Choroid plexus epithelial cell (primary cell): ENCODE data around the gene CCL21.

Source experiments
- DNase-seq: peaks from one replicate; pipeline ENCODE4 v3.0.0-alpha.2; 2010; ENCODE audit warnings: low read depth
- H3K4me3 ChIP-seq: 2 replicates; pipeline ENCODE4 v1.5.1; 2011; ENCODE audit warnings: low read depth, mild to moderate bottlenecking, control low read depth, low read length, moderate library complexity
- CTCF ChIP-seq: conservative IDR thresholded peaks from 2 replicates; pipeline ENCODE4 v1.5.1; 2011; ENCODE audit warnings: low read depth, mild to moderate bottlenecking, control low read depth, inconsistent platforms, low read length, moderate library complexity

CCL21 gene

GRCh38 chr9:34662526-34663302 is 47.2 kb downstream of the CCL21 start, which contains the start of gene CCL27:
Gene CCL27, minus strand, starts transcription at chr9:34662657. Its CDS starts 24 bp downstream, at chr9:34662633.
- TF ChIP-seq CTCF: no peak
- H3K4me3 ChIP-seq: no peak within 1 kb of the TSS
- no peak for DNase-seq

- no peak for DNase-seq
- H3K4me3 ChIP-seq: no peak overlapping the region
- no peak for TF ChIP-seq CTCF
These were observed 50.2 kb downstream of the CCL21 start for GRCh38 chr9:34659592-34660253.
